GM23338 (cell line): Measurements from ENCODE around the gene SPIRE1.

Experiments
- CREB1 ChIP-seq: fragments of 250-450 bp; sonication (Bioruptor Pico); IDR thresholded peaks from 2 replicates; pipeline ENCODE4 v1.5.0; 2020; ENCODE audit warnings: low read depth, mild to moderate bottlenecking, moderate library complexity
- CTCF ChIP-seq, 2 experiments: fragments of 200-600 bp in 1 of 2; sonication (generic) in 1 of 2; conservative IDR thresholded peaks; 2 replicates each; pipeline versions ENCODE4 v1.5.1 to v1.6.1; 2016 to 2017; ENCODE audit warnings: antibody characterized with exemption in 2 of 2, low read depth in 2 of 2, mild to moderate bottlenecking in 2 of 2, moderate library complexity in 1 of 2
- EZH2 ChIP-seq: fragments of 200-600 bp; sonication (generic); IDR thresholded peaks from one replicate; pipeline ENCODE4 v1.8.0; 2017; ENCODE audit warnings: antibody characterized with exemption, mild to moderate bottlenecking, low read depth; ENCODE audit not compliant: unreplicated experiment
- EZH2phosphoT487 ChIP-seq: fragments of 200-600 bp; sonication (generic); IDR thresholded peaks from one replicate; pipeline ENCODE4 v1.8.1; 2018; ENCODE audit warnings: antibody characterized with exemption; ENCODE audit not compliant: unreplicated experiment
- POLR2AphosphoS5 ChIP-seq: IDR thresholded peaks from 2 replicates; pipeline ENCODE4 v1.6.1; 2016; ENCODE audit warnings: antibody characterized with exemption, low read depth
- REST ChIP-seq: IDR thresholded peaks from one replicate; pipeline ENCODE4 v1.6.1; 2018; ENCODE audit warnings: antibody characterized with exemption; ENCODE audit not compliant: unreplicated experiment

GRCh38 chr18:12430137-12430990, 227.5 kb downstream of the SPIRE1 start:
- TF ChIP-seq POLR2AphosphoS5 (no peak), CTCF (conservative IDR thresholded peaks at IDR 0.05; ENCODE audit: low read depth in 2 of 2) (no peak), EZH2phosphoT487 (no peak), CREB1 (CRISPR knock-in tag) (no peak), EZH2 (no peak), REST (no peak)
